HAP-1 (cell line): ENCODE data around the gene KRTAP2-2.
"Not testable (repeated sequence)": the region's sequence is repeated elsewhere in the genome, so short reads cannot be mapped to it uniquely, and the experiment has no call there.

ENCODE experiments used
- DNase-seq, 2 experiments: peaks; one replicate each; pipeline ENCODE4 v3.0.0-alpha.2; 2016 to 2020; ENCODE audit warnings: low spot score in 2 of 2
- H3K27me3 ChIP-seq: fragments of 250-450 bp; sonication (Bioruptor Pico); 2 replicates; pipeline ENCODE4 v1.5.1; 2020; ENCODE audit warnings: low read depth, mild to moderate bottlenecking, moderate library complexity
- H3K36me3 ChIP-seq: fragments of 250-450 bp; sonication (Bioruptor Pico); replicated peaks from 2 replicates; pipeline ENCODE4 v1.5.1; 2020; ENCODE audit warnings: mild to moderate bottlenecking
- H3K4me1 ChIP-seq: fragments of 250-450 bp; sonication (Bioruptor Pico); 2 replicates; pipeline ENCODE4 v1.5.1; 2020; ENCODE audit warnings: mild to moderate bottlenecking
- H3K4me3 ChIP-seq: fragments of 250-450 bp; sonication (Bioruptor Pico); 2 replicates; pipeline ENCODE4 v1.5.1; 2020; ENCODE audit warnings: mild to moderate bottlenecking, moderate library complexity
- H3K9me3 ChIP-seq: fragments of 250-450 bp; sonication (Bioruptor Pico); 2 replicates; pipeline ENCODE4 v1.5.1; 2020; ENCODE audit warnings: mild to moderate bottlenecking, moderate library complexity
- in situ Hi-C: fragments of 300-500 bp; cut with MboI; formaldehyde crosslinking; loops from 3 replicates; pipeline ENCODE4 v1.14.3; 2020; ENCODE audit warnings: low sequenced_read_pairs, inconsistent platforms, mixed read lengths

The KRTAP2-2 gene

GRCh38 chr17:41055130-41055529 is at the start of gene KRTAP2-2:
KRTAP2-2 (minus strand) TSS chr17:41055230; CDS start chr17:41055211, 19 bp downstream.
- H3K36me3 ChIP-seq, H3K4me1 ChIP-seq, H3K27me3 ChIP-seq, in situ Hi-C loops, H3K4me3 ChIP-seq, H3K9me3 ChIP-seq, DNase-seq: not testable (repeated sequence)

- H3K36me3 ChIP-seq, H3K9me3 ChIP-seq, DNase-seq, H3K27me3 ChIP-seq, H3K4me3 ChIP-seq, H3K4me1 ChIP-seq, in situ Hi-C loops: not testable (repeated sequence)
These were observed 49.5 kb upstream of the KRTAP2-2 start for GRCh38 chr17:41104386-41105038.

- in situ Hi-C loops, result no loop called here
- Histone ChIP-seq H3K9me3 (no peaks in the 10 kb centered on the region), H3K4me1 (no peaks in the 10 kb centered on the region), H3K36me3 (no peaks in the 10 kb centered on the region), H3K4me3 (no peak overlapping the region), H3K27me3 (no peaks in the 10 kb centered on the region)
- DNase-seq, result no peak
These were observed 48.9 kb upstream of the KRTAP2-2 start for GRCh38 chr17:41103896-41104295.

GRCh38 chr17:41101586-41102259 is 46.7 kb upstream of the KRTAP2-2 start, which contains the start of gene KRTAP4-16:
KRTAP4-16 (minus strand) TSS chr17:41102209; CDS start chr17:41102209, 0 bp downstream.
- Histone ChIP-seq H3K9me3 (no peaks in the 10 kb centered on the region), H3K4me1 (no peaks in the 10 kb centered on the region), H3K27me3 (no peaks in the 10 kb centered on the region), H3K4me3 (no peak within 1 kb of the TSS), H3K36me3 (no peaks in the 10 kb centered on the region)
- in situ Hi-C loops, result no loop called here
- DNase-seq, result no peak

GRCh38 chr17:41099682-41100480 is 44.9 kb upstream of the KRTAP2-2 start:
- H3K9me3 ChIP-seq, H3K36me3 ChIP-seq, in situ Hi-C loops, H3K4me3 ChIP-seq, DNase-seq, H3K27me3 ChIP-seq, H3K4me1 ChIP-seq: not testable (repeated sequence)

GRCh38 chr17:41098481-41098880 is 43.5 kb upstream of the KRTAP2-2 start:
- in situ Hi-C loops, result no loop called here
- Histone ChIP-seq H3K36me3 (no peaks in the 10 kb centered on the region), H3K27me3 (no peaks in the 10 kb centered on the region), H3K4me1 (no peaks in the 10 kb centered on the region), H3K9me3 (no peaks in the 10 kb centered on the region), H3K4me3 (no peak overlapping the region)
- DNase-seq, result no peak

- in situ Hi-C loops, result no loop called here
- no peak for DNase-seq
- Histone ChIP-seq H3K36me3 (no peaks in the 10 kb centered on the region), H3K9me3 (no peaks in the 10 kb centered on the region), H3K4me3 (no peak within 1 kb of the TSS), H3K27me3 (no peaks in the 10 kb centered on the region), H3K4me1 (no peaks in the 10 kb centered on the region)
These were observed 43.0 kb upstream of the KRTAP2-2 start, which contains the start of gene KRTAP4-8 for GRCh38 chr17:41098042-41098441. KRTAP4-8 (minus strand) TSS chr17:41098142; CDS start chr17:41098084, 58 bp downstream.

GRCh38 chr17:41096055-41096454 is 41.0 kb upstream of the KRTAP2-2 start:
- no peaks in the 10 kb centered on the region for H3K27me3 ChIP-seq
- no peak for DNase-seq
- H3K4me1 ChIP-seq, result no peaks in the 10 kb centered on the region
- H3K9me3 ChIP-seq, result no peaks in the 10 kb centered on the region
- no peak overlapping the region for H3K4me3 ChIP-seq
- in situ Hi-C loops, result no loop called here
- no peaks in the 10 kb centered on the region for H3K36me3 ChIP-seq

- H3K4me1 ChIP-seq, H3K9me3 ChIP-seq, DNase-seq, in situ Hi-C loops, H3K4me3 ChIP-seq, H3K27me3 ChIP-seq, H3K36me3 ChIP-seq: not testable (repeated sequence)
These were observed 33.8 kb upstream of the KRTAP2-2 start for GRCh38 chr17:41088760-41089352.

GRCh38 chr17:41084100-41084856 is 29.2 kb upstream of the KRTAP2-2 start, which contains the start of gene KRTAP4-7:
KRTAP4-7 (plus strand) TSS chr17:41084150; CDS start chr17:41084207, 57 bp downstream.
- H3K4me3 ChIP-seq, H3K4me1 ChIP-seq, H3K9me3 ChIP-seq, H3K36me3 ChIP-seq, in situ Hi-C loops, DNase-seq, H3K27me3 ChIP-seq: not testable (repeated sequence)

- in situ Hi-C loops, H3K4me3 ChIP-seq, H3K4me1 ChIP-seq, H3K9me3 ChIP-seq, H3K36me3 ChIP-seq, DNase-seq, H3K27me3 ChIP-seq: not testable (repeated sequence)
These were observed 28.4 kb upstream of the KRTAP2-2 start for GRCh38 chr17:41083427-41083826.

- H3K4me1 ChIP-seq, result peaks cover 5% of the 10 kb centered on the region; the same call in 1 of the 2 replicates
- in situ Hi-C loops, result no loop called here
- DNase-seq, result no peak
- H3K4me3 ChIP-seq, result no peak overlapping the region
- H3K9me3 ChIP-seq, result no peaks in the 10 kb centered on the region
- no peaks in the 10 kb centered on the region for H3K36me3 ChIP-seq
- no peaks in the 10 kb centered on the region for H3K27me3 ChIP-seq
These were observed 27.6 kb upstream of the KRTAP2-2 start for GRCh38 chr17:41082626-41083025.

GRCh38 chr17:41076788-41077187 is 21.8 kb upstream of the KRTAP2-2 start:
- in situ Hi-C loops, result no loop called here

More at GRCh38 chr17:41076788-41077187, 21.8 kb upstream of the KRTAP2-2 start:
- DNase-seq, result no peak
- Histone ChIP-seq H3K27me3 (no peaks in the 10 kb centered on the region), H3K36me3 (no peaks in the 10 kb centered on the region), H3K4me3 (no peak overlapping the region), H3K9me3 (no peaks in the 10 kb centered on the region), H3K4me1 (peaks cover 5% of the 10 kb centered on the region; the same call in 1 of the 2 replicates)
